H9 (cell line): ENCODE results near the gene IGSF9B. TPM values are rescaled to one million over a fixed set of nuclear protein-coding genes. Genes with fewer than 3 reads are reported as not detected.

Source experiments
- DNase-seq: peaks from one replicate; pipeline ENCODE4 v3.0.0-alpha.2; 2017
- H2AFZ ChIP-seq: one replicate; pipeline ENCODE4 v1.6.1; 2013; ENCODE audit warnings: mild to moderate bottlenecking, low read length, control low read depth, moderate library complexity
- H2AK5ac ChIP-seq: 2 replicates; pipeline ENCODE4 v1.6.1; 2013; ENCODE audit warnings: low read length, control low read depth, mixed read lengths; ENCODE audit not compliant: insufficient read length
- H2BK120ac ChIP-seq: one replicate; pipeline ENCODE4 v1.6.1; 2013; ENCODE audit warnings: low read depth, mild to moderate bottlenecking, low read length, control low read depth, inconsistent platforms; ENCODE audit not compliant: poor library complexity, severe bottlenecking
- H2BK12ac ChIP-seq: 2 replicates; pipeline ENCODE4 v1.6.1; 2013; ENCODE audit warnings: low read length, control low read depth, mixed read lengths, low read depth; ENCODE audit not compliant: insufficient read length
- H2BK15ac ChIP-seq: 2 replicates; pipeline ENCODE4 v1.6.1; 2013; ENCODE audit warnings: low read depth, low read length, control low read depth
- H2BK20ac ChIP-seq: one replicate; pipeline ENCODE4 v1.6.1; 2013; ENCODE audit warnings: low read depth, mild to moderate bottlenecking, low read length, control low read depth, inconsistent platforms; ENCODE audit not compliant: poor library complexity, severe bottlenecking
- H2BK5ac ChIP-seq: 2 replicates; pipeline ENCODE4 v1.6.1; 2013; ENCODE audit warnings: low read length, control low read depth, mixed read lengths; ENCODE audit not compliant: insufficient read length
- H3K14ac ChIP-seq: 2 replicates; pipeline ENCODE4 v1.6.1; 2013; ENCODE audit warnings: low read length, control low read depth; ENCODE audit not compliant: insufficient read depth
- H3K18ac ChIP-seq: 2 replicates; pipeline ENCODE4 v1.6.1; 2013; ENCODE audit warnings: low read depth, mild to moderate bottlenecking, mixed read lengths, low read length, control low read depth; ENCODE audit not compliant: insufficient read length
- H3K23ac ChIP-seq: 2 replicates; pipeline ENCODE4 v1.6.1; 2013; ENCODE audit warnings: low read length, control low read depth, mixed read lengths, low read depth; ENCODE audit not compliant: insufficient read length
- H3K23me2 ChIP-seq: 2 replicates; pipeline ENCODE4 v1.6.1; 2013; ENCODE audit warnings: low read depth, mild to moderate bottlenecking, mixed read lengths, low read length, control low read depth; ENCODE audit not compliant: insufficient read length, poor library complexity, severe bottlenecking
- H3K27ac ChIP-seq: 2 replicates; pipeline ENCODE4 v1.5.1; 2013; ENCODE audit warnings: low read length, control low read depth, mixed read lengths, low read depth; ENCODE audit not compliant: insufficient read length
- H3K27me3 ChIP-seq: 2 replicates; pipeline ENCODE4 v1.6.1; 2013; ENCODE audit warnings: low read length, control low read depth, inconsistent platforms; ENCODE audit not compliant: insufficient read depth
- H3K4ac ChIP-seq: 2 replicates; pipeline ENCODE4 v1.6.1; 2013; ENCODE audit warnings: low read depth, mild to moderate bottlenecking, control low read depth, inconsistent platforms, low read length, moderate library complexity
- H3K4me1 ChIP-seq: 2 replicates; pipeline ENCODE4 v1.6.1; 2013; ENCODE audit warnings: low read length, control low read depth, inconsistent platforms; ENCODE audit not compliant: insufficient read depth
- H3K4me2 ChIP-seq: 2 replicates; pipeline ENCODE4 v1.6.1; 2013; ENCODE audit warnings: low read length, control low read depth, mixed read lengths; ENCODE audit not compliant: insufficient read length, insufficient read depth
- H3K56ac ChIP-seq: 2 replicates; pipeline ENCODE4 v1.6.1; 2013; ENCODE audit warnings: low read depth, mild to moderate bottlenecking, mixed read lengths, low read length, control low read depth; ENCODE audit not compliant: insufficient read length
- H3K79me1 ChIP-seq: 2 replicates; pipeline ENCODE4 v1.6.1; 2013; ENCODE audit warnings: low read depth, mild to moderate bottlenecking, moderate library complexity, low read length, control low read depth, inconsistent platforms; ENCODE audit not compliant: insufficient read depth, poor library complexity, severe bottlenecking
- H3K79me2 ChIP-seq: 2 replicates; pipeline ENCODE4 v1.6.1; 2013; ENCODE audit warnings: low read length, control low read depth, inconsistent platforms; ENCODE audit not compliant: insufficient read depth
- H3K9ac ChIP-seq: 2 replicates; pipeline ENCODE4 v1.6.1; 2013; ENCODE audit warnings: low read length, control low read depth, mixed read lengths; ENCODE audit not compliant: insufficient read length; ENCODE audit errors: extremely low read depth
- H3K9me3 ChIP-seq: one replicate; pipeline ENCODE4 v1.6.1; 2013; ENCODE audit warnings: low read depth, low read length, inconsistent platforms; ENCODE audit not compliant: control insufficient read depth
- H3T11ph ChIP-seq: one replicate; pipeline ENCODE4 v1.6.1; 2013; ENCODE audit warnings: mild to moderate bottlenecking, low read length, control low read depth, inconsistent platforms
- H4K20me1 ChIP-seq: one replicate; pipeline ENCODE4 v1.6.1; 2013; ENCODE audit not compliant: control insufficient read depth, insufficient read length, insufficient read depth
- H4K5ac ChIP-seq: 2 replicates; pipeline ENCODE4 v1.6.1; 2013; ENCODE audit warnings: low read depth, mild to moderate bottlenecking, mixed read lengths, low read length, control low read depth; ENCODE audit not compliant: insufficient read length
- H4K8ac ChIP-seq: replicated peaks from 2 replicates; pipeline ENCODE4 v1.6.1; 2013; ENCODE audit warnings: low read length, control low read depth, mixed read lengths, low read depth; ENCODE audit not compliant: insufficient read length
- H4K91ac ChIP-seq: 2 replicates; pipeline ENCODE4 v1.6.1; 2013; ENCODE audit warnings: low read depth, mild to moderate bottlenecking, moderate library complexity, mixed read lengths, low read length, control low read depth; ENCODE audit not compliant: insufficient read length
- H3K27ac Mint-ChIP-seq, 3 experiments: 2 replicates in 2 of 3; 3 replicates in 1 of 3; pipeline ENCODE4 v1.8.0; 2020 to 2021; ENCODE audit warnings: mixed read lengths in 3 of 3, mild to moderate bottlenecking in 1 of 3, moderate library complexity in 1 of 3
- H3K27me3 Mint-ChIP-seq: 2 replicates; pipeline ENCODE4 v1.8.0; 2021; ENCODE audit warnings: low read depth, mild to moderate bottlenecking, moderate library complexity, mixed read lengths
- H3K36me3 Mint-ChIP-seq, 3 experiments: 2 replicates in 2 of 3; 3 replicates in 1 of 3; pipeline ENCODE4 v1.8.0; 2020 to 2021; ENCODE audit warnings: low read depth in 3 of 3, mixed read lengths in 3 of 3; ENCODE audit not compliant: insufficient read depth in 1 of 3
- H3K4me1 Mint-ChIP-seq, 2 experiments: 2 replicates each; pipeline ENCODE4 v1.8.0; 2020; ENCODE audit warnings: mixed read lengths in 2 of 2
- H3K4me3 Mint-ChIP-seq, 2 experiments: 2 replicates in 1 of 2; 3 replicates in 1 of 2; pipeline ENCODE4 v1.8.0; 2020 to 2021; ENCODE audit warnings: mild to moderate bottlenecking in 2 of 2, mixed read lengths in 2 of 2, moderate library complexity in 1 of 2
- H3K9me3 Mint-ChIP-seq, 2 experiments: 2 replicates in 1 of 2; 3 replicates in 1 of 2; pipeline ENCODE4 v1.8.0; 2020; ENCODE audit warnings: mild to moderate bottlenecking in 2 of 2, mixed read lengths in 2 of 2, moderate library complexity in 1 of 2
- WGBS: extraction: QIAGEN DNeasy Blood & Tissue Kit; methylation state at CpG from one replicate; pipeline ENCODE4 v1.1.7; 2013; ENCODE audit warnings: missing lambda C conversion rate, low lambda C conversion rate, mixed read lengths; ENCODE audit not compliant: insufficient read length; ENCODE audit errors: extremely low coverage; 5-methylcytosine and 5-hydroxymethylcytosine counted together
- total RNA-seq: library from RNA; stranded (reverse); gene quantifications from 2 replicates; pipeline ENCODE4 v1.2.1, GENCODE V29; 2021
- TF ChIP-seq, protein P1 (sequence below): fragments of 200-600 bp; sonication (generic); conservative IDR thresholded peaks from 3 replicates; pipeline ENCODE4 v1.8.0; 2021; ENCODE audit warnings: antibody characterized with exemption, mild to moderate bottlenecking

IGSF9B gene
- total RNA-seq, 1 experiment from 2014 or later: 25.7 TPM

DNA sequence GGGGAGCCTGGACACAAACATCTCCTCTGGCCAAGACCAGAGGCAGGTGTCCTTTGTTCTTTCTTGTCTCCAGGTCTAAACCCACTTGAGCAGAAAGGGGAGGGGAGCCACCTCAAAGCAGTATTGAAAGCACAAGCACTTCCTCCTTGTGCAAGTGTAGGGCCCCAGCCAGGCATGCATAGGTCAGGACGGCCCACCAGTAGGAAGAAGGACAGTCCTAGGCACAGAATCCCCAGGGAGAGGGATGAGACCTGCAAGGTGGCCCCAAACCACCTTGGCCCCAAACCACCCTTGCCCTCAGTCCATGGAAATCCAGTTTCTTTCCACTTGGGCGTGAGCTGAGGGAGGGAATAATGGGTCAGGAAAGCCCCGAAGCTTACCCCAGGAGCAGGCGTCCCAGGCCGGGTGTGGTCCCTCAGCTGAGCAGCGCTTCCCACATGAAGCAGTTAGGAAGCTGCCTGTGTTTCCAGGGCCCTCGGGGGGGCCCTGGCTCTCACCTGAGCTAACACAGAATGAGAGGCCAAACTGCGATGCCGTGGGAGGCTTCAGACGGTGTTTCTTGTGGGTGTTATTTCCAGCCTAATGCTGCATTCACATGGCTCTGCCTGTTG lies 20.4 kb upstream of the IGSF9B start:
- no peaks in the 10 kb centered on the region for H3K23me2 ChIP-seq
- no peak overlapping the region for H2BK12ac ChIP-seq
- H3K27ac Mint-ChIP-seq: no peak overlapping the region
- no peak overlapping the region for H4K8ac ChIP-seq
- H3K4me1 Mint-ChIP-seq: 0 out of 4 replicates have a peak, but pooled peaks cover 0 to 2% of the 10 kb centered on the region in 2 experiments
- H2AFZ ChIP-seq: no peak overlapping the region
- H3K4ac ChIP-seq: no peak overlapping the region
- WGBS: no CpG with 5 or more reads among the region's 10 CpGs
- H3K79me1 ChIP-seq: no peaks in the 10 kb centered on the region
- no peaks in the 10 kb centered on the region for H3K9me3 Mint-ChIP-seq
- peaks cover 2% of the 10 kb centered on the region; the same call in 1 of the 2 replicates for H3K27me3 ChIP-seq
- H2BK5ac ChIP-seq: no peak overlapping the region
- H3K4me3 Mint-ChIP-seq: no peak overlapping the region
- H3K18ac ChIP-seq: no peak overlapping the region
- TF ChIP-seq, protein P1, sequence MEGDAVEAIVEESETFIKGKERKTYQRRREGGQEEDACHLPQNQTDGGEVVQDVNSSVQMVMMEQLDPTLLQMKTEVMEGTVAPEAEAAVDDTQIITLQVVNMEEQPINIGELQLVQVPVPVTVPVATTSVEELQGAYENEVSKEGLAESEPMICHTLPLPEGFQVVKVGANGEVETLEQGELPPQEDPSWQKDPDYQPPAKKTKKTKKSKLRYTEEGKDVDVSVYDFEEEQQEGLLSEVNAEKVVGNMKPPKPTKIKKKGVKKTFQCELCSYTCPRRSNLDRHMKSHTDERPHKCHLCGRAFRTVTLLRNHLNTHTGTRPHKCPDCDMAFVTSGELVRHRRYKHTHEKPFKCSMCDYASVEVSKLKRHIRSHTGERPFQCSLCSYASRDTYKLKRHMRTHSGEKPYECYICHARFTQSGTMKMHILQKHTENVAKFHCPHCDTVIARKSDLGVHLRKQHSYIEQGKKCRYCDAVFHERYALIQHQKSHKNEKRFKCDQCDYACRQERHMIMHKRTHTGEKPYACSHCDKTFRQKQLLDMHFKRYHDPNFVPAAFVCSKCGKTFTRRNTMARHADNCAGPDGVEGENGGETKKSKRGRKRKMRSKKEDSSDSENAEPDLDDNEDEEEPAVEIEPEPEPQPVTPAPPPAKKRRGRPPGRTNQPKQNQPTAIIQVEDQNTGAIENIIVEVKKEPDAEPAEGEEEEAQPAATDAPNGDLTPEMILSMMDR: no peak
- no peak overlapping the region for H2BK120ac ChIP-seq
- no peak overlapping the region for H2BK15ac ChIP-seq
- H2AK5ac ChIP-seq: no peak overlapping the region
- no peak overlapping the region for H4K91ac ChIP-seq
- no peak overlapping the region for H3K27ac ChIP-seq
- H3K9me3 ChIP-seq: no peaks in the 10 kb centered on the region
- no peak overlapping the region for H3K9ac ChIP-seq
- no peak overlapping the region for H2BK20ac ChIP-seq
- H3K27me3 Mint-ChIP-seq: peaks cover 46% of the 10 kb centered on the region
- no peak overlapping the region for H4K5ac ChIP-seq
- H3K4me1 ChIP-seq: no peaks in the 10 kb centered on the region
- no peak for DNase-seq
- H3T11ph ChIP-seq: no peak overlapping the region
- no peak overlapping the region for H3K56ac ChIP-seq
- no peak overlapping the region for H3K23ac ChIP-seq
- H3K79me2 ChIP-seq: no peaks in the 10 kb centered on the region
- H3K14ac ChIP-seq: no peak overlapping the region
- no peaks in the 10 kb centered on the region for H3K36me3 Mint-ChIP-seq
- H4K20me1 ChIP-seq: no peaks in the 10 kb centered on the region
- no peak overlapping the region for H3K4me2 ChIP-seq
